ENCODE measurements around the gene CDH13.

CDH13 gene

GRCh38 chr16:83609178-83609577 is 982.4 kb downstream of the CDH13 start:
- H3K27me3 ChIP-seq (ENCODE audit: control insufficient read depth, insufficient read depth, low read length), result no peaks in the 10 kb centered on the region
- H3K27ac ChIP-seq (ENCODE audit: low read depth, low read length), result no peak overlapping the region
- peaks cover 7% of the 10 kb centered on the region; the same call in 1 of the 2 replicates for H3K9me3 ChIP-seq (ENCODE audit: control insufficient read depth, insufficient read depth, low read depth, low read length)
- no peak overlapping the region for H3K9ac ChIP-seq (ENCODE audit: low read length)
- H3K4me3 ChIP-seq (ENCODE audit: low read depth, low read length), result no peak overlapping the region
- no peaks in the 10 kb centered on the region for H3K36me3 ChIP-seq (ENCODE audit: control insufficient read depth, insufficient read depth, low read length)
- peaks cover 1% of the 10 kb centered on the region; the same call in 1 of the 2 replicates for H3K4me1 ChIP-seq (ENCODE audit: control insufficient read depth, insufficient read depth, low read length)

GRCh38 chr16:83615141-83615952 is 988.6 kb downstream of the CDH13 start:
- no peak overlapping the region for H3K4me3 ChIP-seq (ENCODE audit: low read depth, low read length)
- no peaks in the 10 kb centered on the region for H3K27me3 ChIP-seq (ENCODE audit: control insufficient read depth, insufficient read depth, low read length)
- H3K36me3 ChIP-seq (ENCODE audit: control insufficient read depth, insufficient read depth, low read length), result no peaks in the 10 kb centered on the region
- peaks cover 9% of the 10 kb centered on the region; the same call in 1 of the 2 replicates for H3K4me1 ChIP-seq (ENCODE audit: control insufficient read depth, insufficient read depth, low read length)
- peaks cover 5% of the 10 kb centered on the region; the same call in 1 of the 2 replicates for H3K9me3 ChIP-seq (ENCODE audit: control insufficient read depth, insufficient read depth, low read depth, low read length)
- H3K9ac ChIP-seq (ENCODE audit: low read length), result no peak overlapping the region
- H3K27ac ChIP-seq (ENCODE audit: low read depth, low read length), result no peak overlapping the region

GRCh38 chr16:83615953-83616350 is 989.2 kb downstream of the CDH13 start:
- Histone ChIP-seq H3K9ac (ENCODE audit: low read length) (no peak overlapping the region), H3K27ac (ENCODE audit: low read depth, low read length) (no peak overlapping the region), H3K9me3 (ENCODE audit: control insufficient read depth, insufficient read depth, low read depth, low read length) (peaks cover 5% of the 10 kb centered on the region; the same call in 1 of the 2 replicates), H3K36me3 (ENCODE audit: control insufficient read depth, insufficient read depth, low read length) (no peaks in the 10 kb centered on the region), H3K27me3 (ENCODE audit: control insufficient read depth, insufficient read depth, low read length) (no peaks in the 10 kb centered on the region), H3K4me1 (ENCODE audit: control insufficient read depth, insufficient read depth, low read length) (peaks cover 14% of the 10 kb centered on the region), H3K4me3 (ENCODE audit: low read depth, low read length) (no peak overlapping the region)

- Histone ChIP-seq H3K27ac (ENCODE audit: low read depth, low read length) (no peak overlapping the region), H3K36me3 (ENCODE audit: control insufficient read depth, insufficient read depth, low read length) (no peaks in the 10 kb centered on the region), H3K27me3 (ENCODE audit: control insufficient read depth, insufficient read depth, low read length) (no peaks in the 10 kb centered on the region), H3K4me1 (ENCODE audit: control insufficient read depth, insufficient read depth, low read length) (peaks cover 17% of the 10 kb centered on the region), H3K9ac (ENCODE audit: low read length) (no peak overlapping the region), H3K4me3 (ENCODE audit: low read depth, low read length) (no peak overlapping the region), H3K9me3 (ENCODE audit: control insufficient read depth, insufficient read depth, low read depth, low read length) (no peaks in the 10 kb centered on the region)
Measured at GRCh38 chr16:83619381-83620150, 992.8 kb downstream of the CDH13 start.

GRCh38 chr16:83622010-83622409 is 995.2 kb downstream of the CDH13 start:
- H3K27me3 ChIP-seq (ENCODE audit: control insufficient read depth, insufficient read depth, low read length), result no peaks in the 10 kb centered on the region
- no peaks in the 10 kb centered on the region for H3K9me3 ChIP-seq (ENCODE audit: control insufficient read depth, insufficient read depth, low read depth, low read length)
- no peak overlapping the region for H3K27ac ChIP-seq (ENCODE audit: low read depth, low read length)
- H3K36me3 ChIP-seq (ENCODE audit: control insufficient read depth, insufficient read depth, low read length), result no peaks in the 10 kb centered on the region
- peaks cover 25% of the 10 kb centered on the region for H3K4me1 ChIP-seq (ENCODE audit: control insufficient read depth, insufficient read depth, low read length)
- no peak overlapping the region for H3K4me3 ChIP-seq (ENCODE audit: low read depth, low read length)
- no peak overlapping the region for H3K9ac ChIP-seq (ENCODE audit: low read length)

- no peak overlapping the region for H3K9ac ChIP-seq (ENCODE audit: low read length)
- H3K9me3 ChIP-seq (ENCODE audit: control insufficient read depth, insufficient read depth, low read depth, low read length), result no peaks in the 10 kb centered on the region
- H3K27me3 ChIP-seq (ENCODE audit: control insufficient read depth, insufficient read depth, low read length), result no peaks in the 10 kb centered on the region
- H3K4me3 ChIP-seq (ENCODE audit: low read depth, low read length), result no peak overlapping the region
- no peak overlapping the region for H3K27ac ChIP-seq (ENCODE audit: low read depth, low read length)
- no peaks in the 10 kb centered on the region for H3K36me3 ChIP-seq (ENCODE audit: control insufficient read depth, insufficient read depth, low read length)
- peaks cover 25% of the 10 kb centered on the region for H3K4me1 ChIP-seq (ENCODE audit: control insufficient read depth, insufficient read depth, low read length)
Measured at GRCh38 chr16:83623091-83623730, 996.4 kb downstream of the CDH13 start.

- no peak overlapping the region for H3K4me3 ChIP-seq (ENCODE audit: low read depth, low read length)
- H3K9me3 ChIP-seq (ENCODE audit: control insufficient read depth, insufficient read depth, low read depth, low read length), result no peaks in the 10 kb centered on the region
- no peak overlapping the region for H3K27ac ChIP-seq (ENCODE audit: low read depth, low read length)
- peaks cover 25% of the 10 kb centered on the region for H3K4me1 ChIP-seq (ENCODE audit: control insufficient read depth, insufficient read depth, low read length)
- H3K9ac ChIP-seq (ENCODE audit: low read length), result no peak overlapping the region
- no peaks in the 10 kb centered on the region for H3K36me3 ChIP-seq (ENCODE audit: control insufficient read depth, insufficient read depth, low read length)
- no peaks in the 10 kb centered on the region for H3K27me3 ChIP-seq (ENCODE audit: control insufficient read depth, insufficient read depth, low read length)
Measured at GRCh38 chr16:83623892-83624291, 997.1 kb downstream of the CDH13 start.

GRCh38 chr16:83624429-83625120 is 997.8 kb downstream of the CDH13 start:
- no peak overlapping the region for H3K9ac ChIP-seq (ENCODE audit: low read length)
- no peak overlapping the region for H3K27ac ChIP-seq (ENCODE audit: low read depth, low read length)
- H3K36me3 ChIP-seq (ENCODE audit: control insufficient read depth, insufficient read depth, low read length), result no peaks in the 10 kb centered on the region
- H3K4me3 ChIP-seq (ENCODE audit: low read depth, low read length), result no peak overlapping the region
- no peaks in the 10 kb centered on the region for H3K9me3 ChIP-seq (ENCODE audit: control insufficient read depth, insufficient read depth, low read depth, low read length)
- peaks cover 20% of the 10 kb centered on the region for H3K4me1 ChIP-seq (ENCODE audit: control insufficient read depth, insufficient read depth, low read length)
- H3K27me3 ChIP-seq (ENCODE audit: control insufficient read depth, insufficient read depth, low read length), result no peaks in the 10 kb centered on the region

- no peak overlapping the region for H3K9ac ChIP-seq (ENCODE audit: low read length)
- no peaks in the 10 kb centered on the region for H3K9me3 ChIP-seq (ENCODE audit: control insufficient read depth, insufficient read depth, low read depth, low read length)
- no peaks in the 10 kb centered on the region for H3K27me3 ChIP-seq (ENCODE audit: control insufficient read depth, insufficient read depth, low read length)
- peaks cover 11% of the 10 kb centered on the region for H3K4me1 ChIP-seq (ENCODE audit: control insufficient read depth, insufficient read depth, low read length)
- H3K27ac ChIP-seq (ENCODE audit: low read depth, low read length), result no peak overlapping the region
- H3K4me3 ChIP-seq (ENCODE audit: low read depth, low read length), result no peak overlapping the region
- no peaks in the 10 kb centered on the region for H3K36me3 ChIP-seq (ENCODE audit: control insufficient read depth, insufficient read depth, low read length)
Measured at GRCh38 chr16:83626204-83626603, 999.4 kb downstream of the CDH13 start.

- peaks cover 11% of the 10 kb centered on the region for H3K4me1 ChIP-seq (ENCODE audit: control insufficient read depth, insufficient read depth, low read length)
- no peak overlapping the region for H3K4me3 ChIP-seq (ENCODE audit: low read depth, low read length)
- no peaks in the 10 kb centered on the region for H3K36me3 ChIP-seq (ENCODE audit: control insufficient read depth, insufficient read depth, low read length)
- no peaks in the 10 kb centered on the region for H3K9me3 ChIP-seq (ENCODE audit: control insufficient read depth, insufficient read depth, low read depth, low read length)
- H3K27ac ChIP-seq (ENCODE audit: low read depth, low read length), result no peak overlapping the region
- H3K9ac ChIP-seq (ENCODE audit: low read length), result no peak overlapping the region
- no peaks in the 10 kb centered on the region for H3K27me3 ChIP-seq (ENCODE audit: control insufficient read depth, insufficient read depth, low read length)
Measured at GRCh38 chr16:83626676-83627075, 999.9 kb downstream of the CDH13 start.
